HG02973 (cell line): ENCODE measurements around the gene CHM.
"Not testable (repeated sequence)": the region's sequence is repeated elsewhere in the genome, so short reads cannot be mapped to it uniquely, and the experiment has no call there.

Experiments used
- ATAC-seq: cut with Tn5 transposase; IDR thresholded peaks from one replicate; pipeline ENCODE4 v1.9.1; 2021; ENCODE audit warnings: moderate library complexity; ENCODE audit not compliant: unreplicated experiment

The CHM gene

DNA sequence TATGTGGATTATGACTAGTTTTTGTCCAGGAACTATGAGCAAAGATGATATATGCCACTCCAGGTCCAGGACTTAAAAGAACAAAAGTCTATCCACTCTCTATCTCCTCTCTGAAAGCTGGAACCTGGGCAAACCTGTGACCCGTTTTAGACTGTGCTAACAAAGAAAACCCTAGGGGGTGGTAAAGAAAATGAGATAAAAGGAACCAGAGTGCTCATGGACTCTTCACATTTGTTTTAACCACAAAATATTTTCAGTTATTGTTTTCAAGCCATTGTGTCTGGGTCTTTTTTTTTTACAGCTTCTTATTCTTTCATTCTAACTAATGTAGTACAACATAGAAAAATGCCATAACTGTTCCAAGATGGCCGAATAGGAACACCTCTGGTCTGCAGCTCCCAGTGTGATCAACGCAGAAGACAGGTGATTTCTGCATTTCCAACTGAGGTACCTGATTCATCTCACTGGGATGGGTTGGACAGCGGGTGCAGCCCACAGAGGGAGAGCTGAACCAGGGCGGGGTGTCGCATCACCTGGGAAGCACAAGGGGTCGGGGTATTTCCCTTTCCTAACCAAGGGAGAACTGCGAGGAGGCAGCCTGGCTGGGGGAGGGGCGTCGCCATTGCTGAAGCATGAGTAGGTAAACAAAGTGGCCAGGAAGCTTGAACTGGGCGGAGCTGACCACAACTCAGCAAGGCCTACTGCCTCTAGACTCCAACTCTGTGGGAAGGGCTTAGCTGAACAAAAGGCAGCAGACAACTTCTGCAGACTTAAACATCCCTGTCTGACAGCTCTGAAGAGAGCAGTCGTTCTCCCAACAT is 45.1 kb downstream of the CHM start:
- ATAC-seq, result no peak

DNA sequence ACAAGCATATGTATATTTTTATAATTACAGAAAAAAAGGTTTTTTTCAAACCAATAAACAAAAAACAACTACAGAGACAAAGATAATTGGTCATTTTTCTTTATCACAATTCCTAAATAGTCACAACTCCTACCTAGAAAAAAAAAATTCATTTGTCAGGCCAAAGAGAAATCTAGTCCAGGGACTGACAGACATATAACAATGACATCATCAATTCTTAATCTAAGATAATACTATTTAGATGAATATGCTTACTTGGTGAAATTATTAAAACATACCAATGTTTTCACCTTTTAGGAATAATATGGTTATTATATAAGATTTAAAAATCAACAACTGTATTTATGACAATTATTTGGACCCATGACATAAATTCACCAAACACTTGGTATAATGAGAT is 48.4 kb downstream of the CHM start:
- ATAC-seq, result no peak

DNA sequence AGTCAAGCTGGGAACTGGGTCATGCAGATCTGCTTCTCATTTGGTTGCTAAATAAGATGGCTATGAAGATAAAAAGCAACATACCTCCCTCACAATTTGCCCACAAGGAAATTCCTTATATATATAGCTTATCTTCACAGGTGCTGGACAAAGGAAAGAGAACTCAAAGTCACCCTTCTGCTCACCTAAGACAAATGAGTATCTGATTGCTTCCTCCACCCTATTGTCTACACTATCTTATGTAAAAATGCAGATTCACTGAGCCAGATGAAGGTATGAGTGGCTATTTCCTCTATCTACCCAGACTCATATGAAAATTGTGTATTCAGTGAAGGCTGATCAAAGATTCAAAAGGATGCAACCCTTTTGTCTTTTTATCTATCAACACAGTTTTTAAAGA is 50.8 kb downstream of the CHM start:
- no peak for ATAC-seq

DNA sequence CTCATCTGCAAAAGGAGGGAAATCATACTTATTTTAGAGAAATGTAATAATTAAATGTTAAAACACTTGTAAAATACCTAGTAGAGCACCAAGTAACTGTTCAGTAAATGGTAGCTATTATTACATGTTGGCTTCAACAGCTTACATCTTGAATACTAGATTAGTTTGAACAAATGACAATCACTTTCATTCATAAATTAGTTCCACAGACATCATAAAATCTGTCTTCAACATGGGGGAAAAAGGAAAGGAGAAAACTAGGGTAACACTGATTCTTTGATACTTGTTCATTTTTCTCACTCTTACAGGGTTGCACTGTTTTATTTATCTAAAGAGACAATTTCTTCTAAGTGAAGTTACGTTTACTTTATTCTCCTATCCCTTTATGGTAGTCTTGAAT is 51.7 kb downstream of the CHM start:
- no peak for ATAC-seq

DNA sequence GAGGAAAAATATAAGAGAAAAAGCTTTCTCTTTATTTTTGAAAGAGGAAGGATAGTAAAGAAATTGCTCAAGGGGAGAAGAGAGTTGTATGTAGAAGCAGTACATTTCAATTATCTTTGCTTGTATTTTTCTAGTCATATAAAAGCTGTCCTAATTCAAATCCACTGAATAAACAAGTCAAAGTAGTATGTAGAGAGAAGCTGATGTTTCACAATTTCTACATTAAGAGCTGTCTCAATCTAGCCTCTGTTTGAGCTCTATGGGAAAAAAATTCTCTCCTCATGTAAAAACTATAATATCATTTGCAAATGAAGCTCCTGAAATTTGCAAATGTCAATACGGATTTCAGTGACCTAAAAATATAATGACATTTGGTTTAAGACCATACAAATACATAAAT is 52.6 kb downstream of the CHM start:
- no peak for ATAC-seq

DNA sequence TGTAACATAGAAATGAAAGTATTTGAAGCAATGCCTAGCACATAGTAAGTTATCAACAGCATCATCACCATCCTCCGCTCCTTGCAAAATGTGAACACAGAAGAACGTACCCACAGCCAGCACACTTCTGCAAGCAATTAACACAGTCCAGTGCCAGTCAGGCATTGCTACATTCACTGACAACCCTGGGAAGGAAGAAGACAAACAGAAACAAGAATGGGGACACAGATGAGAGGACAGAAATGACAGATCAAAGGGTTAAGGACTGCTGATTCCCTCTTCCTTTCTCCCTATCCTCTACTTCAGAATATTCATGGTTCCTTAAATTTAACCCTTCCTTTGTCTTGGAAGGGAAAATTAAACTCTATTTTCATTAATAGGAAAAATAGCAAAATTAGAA is 53.1 kb downstream of the CHM start:
- no peak for ATAC-seq

DNA sequence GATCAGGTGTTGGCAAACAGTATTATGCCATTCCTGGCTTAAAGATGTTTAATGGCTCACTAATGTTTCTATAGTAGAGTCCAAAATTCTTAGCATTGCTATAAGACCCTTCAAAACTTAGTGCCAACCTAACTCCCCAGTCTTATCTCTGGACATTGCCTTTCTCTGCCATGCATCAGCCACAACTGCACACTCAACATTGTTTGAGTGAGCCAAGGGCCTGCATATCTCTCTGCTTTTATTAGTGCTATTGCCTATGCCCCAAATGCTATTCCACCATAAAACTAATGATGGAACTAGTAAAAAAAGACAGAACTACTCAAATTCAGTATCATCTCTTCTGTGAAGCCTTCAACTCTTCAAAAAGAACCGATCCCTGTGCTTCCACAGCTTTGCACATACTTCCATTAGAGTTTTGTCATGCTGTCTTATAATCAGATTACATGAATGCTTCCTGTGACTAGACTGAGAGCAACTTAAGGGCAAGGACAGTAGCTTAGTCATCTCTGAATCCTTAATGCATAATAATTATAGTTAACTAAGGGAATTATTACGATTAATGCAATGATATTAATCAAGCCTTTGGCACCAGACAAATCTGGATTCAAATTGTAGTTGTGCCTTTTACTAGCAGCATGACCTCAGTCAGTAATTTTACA is 53.7 kb downstream of the CHM start:
- no peak for ATAC-seq

DNA sequence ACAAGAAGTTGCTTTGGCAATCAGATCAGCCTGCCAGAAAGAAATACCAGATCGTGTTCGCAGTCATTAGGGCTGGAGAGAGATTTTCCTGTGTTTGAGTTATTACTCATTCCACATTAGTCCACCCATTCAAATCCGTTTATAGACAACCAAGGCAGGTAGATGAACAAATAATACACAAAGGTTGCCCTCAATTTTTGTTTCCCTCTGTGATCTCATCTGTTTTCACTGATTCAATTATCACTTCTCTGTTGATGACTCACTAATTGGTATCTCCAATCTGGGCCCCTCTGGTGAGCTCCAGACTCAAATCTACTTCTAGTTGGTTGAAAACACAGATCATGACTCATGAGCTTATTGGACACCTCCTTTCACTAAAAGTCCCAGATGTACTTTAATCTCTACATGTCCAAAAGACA is 54.5 kb downstream of the CHM start:
- ATAC-seq, result no peak

DNA sequence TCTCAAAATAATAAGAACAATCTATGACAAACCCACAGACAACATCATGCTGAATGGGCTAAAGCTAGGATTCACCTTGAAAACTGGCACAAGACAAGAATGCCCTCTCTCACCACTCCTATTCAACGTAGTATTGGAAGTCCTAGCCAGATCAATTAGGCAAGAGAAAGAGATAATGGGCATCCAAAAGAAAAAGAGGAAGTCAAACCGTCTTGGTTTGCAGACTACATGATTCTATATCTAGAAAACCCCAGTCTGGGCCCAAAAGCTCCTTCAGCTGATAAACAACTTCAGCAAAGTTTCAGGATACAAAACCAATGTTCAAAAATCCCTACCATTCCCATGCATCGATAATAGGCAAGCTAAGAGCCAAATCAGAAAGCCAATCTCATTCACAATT is 59.0 kb downstream of the CHM start:
- ATAC-seq, result no peak

DNA sequence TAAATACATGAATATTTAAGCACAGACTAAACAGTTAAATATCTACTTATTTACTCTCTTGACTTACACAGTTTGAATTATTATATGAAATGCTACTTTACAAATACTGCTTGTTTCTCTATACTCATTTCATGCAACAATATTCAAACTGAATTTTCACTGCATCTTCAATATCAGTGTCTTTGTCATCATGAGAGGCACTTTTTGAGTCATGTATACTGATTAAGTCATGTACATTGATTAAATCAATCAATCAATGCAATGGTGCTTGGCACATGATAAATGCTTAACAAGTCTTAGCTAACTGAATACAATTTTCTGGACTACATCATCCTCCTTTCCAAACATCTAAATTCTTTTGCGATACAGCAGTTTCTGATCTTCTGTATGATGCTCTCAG is 67.1 kb downstream of the CHM start:
- ATAC-seq, result no peak

DNA sequence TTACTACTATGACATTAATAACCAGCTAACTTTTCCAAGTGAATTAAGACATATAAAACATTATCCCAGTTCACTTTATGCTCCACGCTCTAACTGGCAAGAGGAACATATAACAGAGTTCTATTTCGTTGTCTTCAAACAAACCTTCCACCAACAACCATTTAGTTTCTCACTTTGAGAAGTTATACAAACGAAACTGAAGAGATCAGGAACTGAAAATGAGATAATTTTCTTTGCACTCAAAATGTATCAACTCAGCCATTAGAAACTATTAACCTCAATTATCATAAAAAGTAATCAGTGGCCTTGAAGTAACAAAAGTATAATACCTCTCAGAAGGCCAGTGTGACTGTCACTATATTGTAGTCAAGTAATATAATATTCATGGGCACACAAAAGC is 70.1 kb downstream of the CHM start:
- ATAC-seq, result peak; percentile 84

DNA sequence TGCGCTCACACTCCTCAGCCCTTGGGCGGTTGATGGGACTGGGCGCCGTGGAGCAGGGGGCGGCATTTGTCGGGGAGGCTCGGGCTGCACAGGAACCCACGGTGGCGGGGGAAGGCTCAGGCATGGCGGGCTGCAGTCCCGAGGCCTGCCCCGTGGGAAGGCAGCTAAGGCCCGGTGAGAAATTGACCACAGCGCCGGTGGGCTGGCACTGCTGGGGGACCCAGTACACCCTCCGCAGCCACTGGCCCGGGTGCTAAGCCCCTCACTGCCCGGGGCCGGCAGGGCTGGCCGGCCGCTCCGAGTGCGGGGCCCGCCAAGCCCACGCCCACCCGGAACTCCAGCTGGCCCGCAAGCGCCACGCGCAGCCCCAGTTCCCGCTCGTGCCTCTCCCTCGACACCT is 75.0 kb downstream of the CHM start:
- ATAC-seq, result not testable (repeated sequence)

DNA sequence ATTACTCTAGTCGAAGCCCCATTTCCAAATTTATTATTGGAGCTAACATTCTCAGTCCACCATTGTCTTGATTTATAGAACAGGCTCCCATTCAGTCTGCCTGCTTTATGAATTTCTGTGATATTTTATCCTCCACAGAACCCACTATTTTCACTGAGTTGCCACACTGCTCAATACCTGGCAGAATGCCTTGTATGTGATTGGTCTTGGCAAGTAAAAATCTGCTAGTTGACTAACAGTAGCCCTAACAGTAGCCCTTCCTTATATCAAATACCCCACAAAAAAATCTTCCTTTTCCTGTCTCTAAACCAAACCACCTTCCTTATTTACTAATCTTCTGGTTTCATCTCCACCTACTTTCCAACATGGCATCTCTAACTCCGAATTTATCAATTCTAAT is 82.6 kb downstream of the CHM start:
- ATAC-seq, result no peak

DNA sequence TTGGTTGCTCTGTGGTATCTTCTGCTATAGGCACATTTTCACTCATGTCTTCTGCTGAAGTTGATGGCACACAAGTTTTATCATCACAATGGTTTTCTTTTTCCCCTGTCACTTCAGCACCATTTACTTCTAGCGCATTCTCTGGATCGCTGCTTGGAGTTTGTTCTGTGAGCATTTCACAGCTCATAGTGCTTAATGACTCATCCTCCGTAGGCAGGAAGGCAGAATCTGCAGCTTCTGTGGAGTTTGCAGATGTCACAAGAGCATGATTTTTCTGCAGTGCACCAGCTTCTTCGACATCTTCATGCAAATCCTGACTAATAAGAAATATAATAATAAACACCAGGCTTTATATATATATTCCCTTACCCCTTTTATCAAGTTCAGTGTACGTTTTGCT is 83.6 kb downstream of the CHM start:
- ATAC-seq, result no peak

DNA sequence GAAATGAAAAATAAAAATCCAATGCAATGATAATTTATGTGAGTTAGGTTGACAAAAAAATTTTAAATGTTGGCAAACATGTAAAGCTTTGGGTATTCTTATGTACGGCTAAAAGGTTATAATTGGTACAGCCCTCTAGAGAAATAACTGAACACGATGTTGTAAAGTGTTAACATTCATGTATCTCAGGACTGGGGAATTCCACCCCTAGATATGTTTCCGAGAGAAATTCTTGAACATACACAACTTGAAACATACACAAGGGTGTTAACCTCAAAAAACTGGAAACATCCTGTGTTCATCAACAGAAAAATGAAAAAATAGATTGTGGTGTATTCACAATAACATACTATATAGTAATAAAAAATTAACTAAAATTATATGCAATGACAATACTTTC is 91.8 kb downstream of the CHM start:
- no peak for ATAC-seq

DNA sequence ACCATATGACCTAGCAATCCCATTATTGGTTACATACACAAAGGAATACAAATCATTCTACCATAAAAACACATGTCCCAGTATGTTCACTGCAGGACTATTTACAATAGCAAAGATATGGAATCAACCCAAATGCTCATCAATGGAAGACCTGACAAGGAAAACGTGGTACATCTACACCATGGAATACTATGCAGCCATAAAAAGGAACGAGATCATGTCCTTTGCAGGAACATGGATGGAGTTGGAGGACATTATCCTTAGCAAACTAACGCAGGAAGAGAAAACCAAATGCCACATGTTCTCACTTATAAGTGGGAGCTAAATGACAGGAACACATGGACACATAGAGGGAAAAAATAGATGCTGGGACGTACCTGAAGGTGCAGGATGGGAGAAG is 102.6 kb downstream of the CHM start:
- not testable (repeated sequence) for ATAC-seq

DNA sequence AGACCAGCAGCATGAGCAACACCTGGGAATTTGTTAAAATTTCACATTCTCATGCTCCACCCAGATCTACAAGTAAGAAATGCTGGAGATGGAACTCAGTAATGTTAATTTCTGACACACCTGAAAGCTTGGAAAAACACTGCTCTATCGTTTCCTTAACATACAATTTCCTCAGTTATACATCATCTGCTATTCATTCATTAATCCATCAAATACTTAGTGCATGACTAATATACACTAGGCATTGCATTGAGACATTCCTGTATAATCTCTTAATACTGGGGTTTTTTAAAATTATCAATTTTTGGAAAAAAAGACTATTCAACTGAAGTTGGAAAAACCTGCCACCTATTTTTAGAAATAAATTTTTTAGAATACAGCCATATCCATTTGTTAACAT is 106.1 kb downstream of the CHM start:
- ATAC-seq, result no peak

DNA sequence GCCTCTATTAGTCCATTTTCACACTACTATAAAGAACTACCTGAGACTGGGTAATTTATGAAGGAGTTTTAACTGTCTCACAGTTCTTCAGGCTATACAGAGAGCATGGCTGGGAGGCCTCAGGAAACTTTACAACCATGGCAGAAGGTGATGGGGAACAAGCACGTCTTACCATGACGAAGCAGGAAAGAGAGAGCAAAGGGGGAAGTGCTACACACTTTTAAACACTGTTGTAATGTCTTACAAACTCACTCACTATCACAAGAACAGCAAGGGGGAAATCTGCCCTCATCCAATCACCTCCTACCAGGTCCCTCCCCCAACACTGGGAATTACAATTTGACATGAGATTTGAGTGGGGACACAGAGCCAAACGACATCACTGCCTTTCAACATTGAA is 107.4 kb downstream of the CHM start:
- ATAC-seq, result not testable (repeated sequence)

DNA sequence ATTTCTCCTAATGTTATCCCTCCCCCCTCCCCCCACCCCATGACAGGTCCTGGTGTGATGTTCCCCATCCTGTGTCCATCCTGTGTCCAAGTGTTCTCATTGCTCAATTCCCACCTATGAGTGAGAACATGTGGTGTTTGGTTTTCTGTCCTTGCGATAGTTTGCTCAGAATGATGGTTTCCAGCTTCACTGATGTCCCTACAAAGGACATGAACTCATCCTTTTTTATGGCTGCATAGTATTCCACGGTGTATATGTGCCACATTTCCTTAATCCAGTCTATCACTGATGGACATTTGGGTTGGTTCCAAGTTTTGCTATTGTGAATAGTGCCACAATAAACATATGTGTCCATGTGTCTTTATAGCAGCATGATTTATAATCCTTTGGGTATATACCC is 113.0 kb downstream of the CHM start:
- ATAC-seq, result not testable (repeated sequence)

DNA sequence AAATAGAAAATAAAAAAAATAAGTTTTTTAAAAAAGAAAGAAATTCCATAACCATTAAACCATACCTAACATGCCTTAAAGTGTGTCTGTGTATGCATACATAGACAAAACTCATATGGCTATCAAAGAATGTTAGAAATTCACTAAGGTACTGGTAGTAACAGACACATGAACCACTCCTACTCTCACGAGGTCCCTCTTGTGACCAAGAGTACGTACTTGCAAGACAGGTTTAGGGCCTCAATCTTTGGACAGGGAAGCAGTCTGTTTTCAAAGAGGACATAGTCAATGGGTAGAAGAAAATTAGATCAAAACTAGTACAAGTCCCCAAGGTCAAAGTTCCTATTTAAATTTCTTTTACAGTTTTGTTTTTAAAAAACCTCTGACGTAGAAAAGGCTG is 117.3 kb downstream of the CHM start:
- no peak for ATAC-seq

DNA sequence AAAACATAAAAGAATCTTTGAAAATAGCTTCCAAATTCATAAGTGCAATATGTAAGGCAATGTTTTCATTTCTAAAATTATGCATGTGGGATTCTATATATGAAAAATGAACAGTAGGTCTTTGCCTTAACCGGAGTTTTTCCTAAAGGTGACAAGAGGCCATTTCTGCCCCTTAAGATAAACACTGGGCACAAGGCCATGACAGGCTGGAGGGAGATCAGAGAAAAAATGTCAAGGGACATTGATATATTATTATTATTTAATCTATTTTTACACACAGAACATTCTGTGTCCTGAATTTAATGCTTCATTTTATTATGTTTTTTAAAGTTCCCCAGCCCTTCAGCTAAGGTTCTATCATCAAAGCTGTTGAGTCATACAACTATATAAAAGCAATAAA is 118.8 kb downstream of the CHM start:
- ATAC-seq, result no peak

DNA sequence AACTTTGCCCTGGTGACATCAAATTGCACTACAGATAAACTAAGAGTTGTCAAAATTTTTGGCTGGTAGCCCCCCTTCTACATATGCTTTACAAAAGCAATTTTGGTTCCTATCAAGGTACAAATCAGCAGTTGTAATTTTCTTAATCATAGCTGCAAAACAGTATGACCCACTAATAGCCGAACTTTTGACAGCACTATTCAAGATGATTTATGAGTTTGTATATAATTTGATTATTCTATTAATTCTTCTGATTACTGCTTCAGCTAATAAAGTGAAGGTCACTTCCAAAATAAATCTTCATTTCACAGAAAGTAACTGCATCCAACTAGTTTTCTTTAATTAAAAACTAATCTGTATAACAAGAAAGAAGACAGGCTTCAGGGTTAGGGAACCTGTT is 119.6 kb downstream of the CHM start:
- no peak for ATAC-seq

DNA sequence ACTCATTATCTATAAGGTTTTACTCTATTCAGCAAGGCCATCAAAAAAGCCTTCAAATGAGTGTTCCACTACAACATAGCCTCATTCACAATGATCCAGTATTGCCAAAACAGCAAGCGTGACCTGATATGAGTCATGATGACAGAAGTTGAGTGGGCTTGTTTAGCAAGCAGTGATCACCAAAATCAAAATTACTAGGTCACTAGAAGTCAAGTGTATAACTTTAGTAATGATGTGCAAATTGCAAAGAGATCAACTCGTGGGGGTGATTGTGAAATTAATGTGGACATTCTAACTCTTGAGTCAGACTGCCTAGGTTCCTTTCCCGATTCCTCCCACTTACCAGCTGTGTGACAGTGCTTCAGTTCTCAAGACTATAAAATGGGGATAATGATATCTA is 124.5 kb downstream of the CHM start:
- no peak for ATAC-seq
